ENCODE results near the gene CLDN14.

DNA sequence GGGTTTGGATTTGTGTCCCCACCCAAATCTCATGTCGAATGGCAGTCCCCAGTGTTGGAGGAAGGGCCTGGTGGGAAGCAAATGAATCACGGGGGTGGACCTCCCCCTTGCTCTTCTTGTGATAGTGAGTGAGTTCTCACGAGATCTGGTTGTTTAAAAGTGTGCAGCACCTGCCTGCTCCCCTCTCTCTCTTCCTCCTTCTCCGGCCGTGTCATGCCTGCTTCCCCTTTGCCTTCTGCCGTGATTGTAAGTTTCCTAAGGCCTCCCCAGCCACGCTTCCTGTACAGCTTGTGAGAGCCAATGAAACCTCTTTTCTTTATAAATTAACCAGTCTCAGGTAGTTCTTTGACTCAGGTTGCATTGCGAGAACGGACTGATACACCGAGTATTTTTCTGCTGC lies 15.9 kb downstream of the CLDN14 start:
- no peak for TF ChIP-seq POLR2A (IDR thresholded peaks at IDR 0.05; ENCODE audit: extremely low read depth, insufficient read length)
- TF ChIP-seq, protein P1, sequence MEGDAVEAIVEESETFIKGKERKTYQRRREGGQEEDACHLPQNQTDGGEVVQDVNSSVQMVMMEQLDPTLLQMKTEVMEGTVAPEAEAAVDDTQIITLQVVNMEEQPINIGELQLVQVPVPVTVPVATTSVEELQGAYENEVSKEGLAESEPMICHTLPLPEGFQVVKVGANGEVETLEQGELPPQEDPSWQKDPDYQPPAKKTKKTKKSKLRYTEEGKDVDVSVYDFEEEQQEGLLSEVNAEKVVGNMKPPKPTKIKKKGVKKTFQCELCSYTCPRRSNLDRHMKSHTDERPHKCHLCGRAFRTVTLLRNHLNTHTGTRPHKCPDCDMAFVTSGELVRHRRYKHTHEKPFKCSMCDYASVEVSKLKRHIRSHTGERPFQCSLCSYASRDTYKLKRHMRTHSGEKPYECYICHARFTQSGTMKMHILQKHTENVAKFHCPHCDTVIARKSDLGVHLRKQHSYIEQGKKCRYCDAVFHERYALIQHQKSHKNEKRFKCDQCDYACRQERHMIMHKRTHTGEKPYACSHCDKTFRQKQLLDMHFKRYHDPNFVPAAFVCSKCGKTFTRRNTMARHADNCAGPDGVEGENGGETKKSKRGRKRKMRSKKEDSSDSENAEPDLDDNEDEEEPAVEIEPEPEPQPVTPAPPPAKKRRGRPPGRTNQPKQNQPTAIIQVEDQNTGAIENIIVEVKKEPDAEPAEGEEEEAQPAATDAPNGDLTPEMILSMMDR (IDR thresholded peaks at IDR 0.05; ENCODE audit: low read depth, low read length): no peak
- TF ChIP-seq, protein P2, sequence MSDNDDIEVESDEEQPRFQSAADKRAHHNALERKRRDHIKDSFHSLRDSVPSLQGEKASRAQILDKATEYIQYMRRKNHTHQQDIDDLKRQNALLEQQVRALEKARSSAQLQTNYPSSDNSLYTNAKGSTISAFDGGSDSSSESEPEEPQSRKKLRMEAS (IDR thresholded peaks at IDR 0.05; ENCODE audit: low read depth, low read length): no peak

Measured in NB4 (cell line).